Stimulated activated CD4-positive, alpha-beta T cell treated with anti-CD3 and anti-CD28 coated beads, Interleukin-15, amount 100 ng/mL, for 48 hours (primary cell): ENCODE results near the gene OCA2.
"Not testable (repeated sequence)": the region's sequence is repeated elsewhere in the genome, so short reads cannot be mapped to it uniquely, and the experiment has no call there.

Experiments
- DNase-seq, 2 donors: peaks; one replicate each; pipeline ENCODE4 v3.0.0-alpha.2; 2020; ENCODE audit warnings: low read depth in 2 of 2

Gene OCA2

GRCh38 chr15:28023422-28023821 lies 75.7 kb downstream of the OCA2 start:
- no peak for DNase-seq

GRCh38 chr15:28022961-28023360 lies 76.2 kb downstream of the OCA2 start:
- DNase-seq, result no peak

GRCh38 chr15:28022181-28022580 lies 76.9 kb downstream of the OCA2 start:
- no peak for DNase-seq

GRCh38 chr15:28021281-28022039 lies 77.7 kb downstream of the OCA2 start:
- DNase-seq, result peak in 1 of 2 donors; percentile 10

GRCh38 chr15:28020644-28021043 lies 78.5 kb downstream of the OCA2 start:
- no peak for DNase-seq

GRCh38 chr15:28019594-28020309 lies 79.4 kb downstream of the OCA2 start:
- DNase-seq, result no peak

- DNase-seq, result no peak
These were observed 80.6 kb downstream of the OCA2 start for GRCh38 chr15:28018291-28019044.

- DNase-seq, result no peak
These were observed 81.6 kb downstream of the OCA2 start for GRCh38 chr15:28017423-28017924.

GRCh38 chr15:28015855-28016254 lies 83.3 kb downstream of the OCA2 start:
- DNase-seq, result no peak

GRCh38 chr15:28014623-28015200 lies 84.4 kb downstream of the OCA2 start:
- no peak for DNase-seq

- no peak for DNase-seq
These were observed 85.1 kb downstream of the OCA2 start for GRCh38 chr15:28013976-28014375.

GRCh38 chr15:28013480-28013879 lies 85.6 kb downstream of the OCA2 start:
- no peak for DNase-seq

GRCh38 chr15:28012231-28012630 lies 86.9 kb downstream of the OCA2 start:
- no peak for DNase-seq

- not testable (repeated sequence) for DNase-seq
These were observed 90.9 kb downstream of the OCA2 start for GRCh38 chr15:28008175-28008574.

- DNase-seq, result no peak
These were observed 92.8 kb downstream of the OCA2 start for GRCh38 chr15:28006116-28006905.

GRCh38 chr15:28005004-28005527 lies 94.0 kb downstream of the OCA2 start:
- no peak for DNase-seq

GRCh38 chr15:28004143-28005003 lies 94.7 kb downstream of the OCA2 start:
- DNase-seq, result no peak

GRCh38 chr15:28003302-28004037 lies 95.6 kb downstream of the OCA2 start:
- no peak for DNase-seq

GRCh38 chr15:28002867-28003266 lies 96.2 kb downstream of the OCA2 start:
- no peak for DNase-seq
